Endothelial cell of hepatic sinusoid (primary cell): ENCODE measurements around the gene OR7C2.

Experiments
- in situ Hi-C: cut with HindIII; loops from 2 replicates; pipeline ENCODE4 v1.10.0; 2017; ENCODE audit warnings: low sequenced_read_pairs

OR7C2 gene

GRCh38 chr19:14978161-14978776 is 37.0 kb downstream of the OR7C2 start:
- in situ Hi-C loops = no loop called here

DNA sequence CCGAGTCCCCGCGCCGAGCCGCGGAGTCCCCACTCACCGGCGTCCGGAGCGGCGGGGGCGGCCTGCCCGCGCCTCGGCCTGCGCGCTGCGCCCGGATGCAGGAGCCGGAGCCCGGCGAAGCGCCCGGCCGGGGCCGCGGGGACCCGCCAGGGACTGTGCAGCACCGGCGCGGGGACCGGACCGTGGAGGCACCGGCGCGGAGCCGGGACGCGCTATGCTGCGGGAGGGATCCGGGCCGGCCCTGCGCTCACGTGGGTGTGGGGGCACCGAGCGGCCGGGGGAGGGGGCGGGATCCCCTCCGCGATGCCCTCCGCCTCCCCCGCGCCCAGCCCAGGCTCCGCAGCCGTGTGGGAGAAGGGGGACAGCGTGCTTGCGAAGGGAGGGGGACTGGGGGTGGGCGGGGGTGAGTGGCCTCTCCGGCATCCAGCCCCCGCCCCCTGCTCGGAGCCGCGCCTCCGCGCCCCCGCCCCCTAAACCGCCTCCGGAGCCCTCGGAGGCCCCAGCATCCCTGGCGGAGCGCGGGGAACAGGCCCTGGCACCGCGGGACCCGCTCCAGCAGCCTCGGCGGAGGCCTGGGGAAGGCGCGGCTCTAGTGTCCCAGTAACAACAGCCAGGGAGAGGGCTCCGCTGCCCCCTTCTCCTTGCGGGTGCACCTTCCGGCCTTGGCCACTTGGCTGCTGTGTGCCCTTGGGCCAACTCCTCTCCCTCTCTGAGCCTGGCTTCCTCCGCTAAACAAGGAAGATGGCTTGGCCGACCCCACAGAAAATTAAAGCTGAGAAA is 38.4 kb downstream of the OR7C2 start, which contains the start of gene SLC1A6:
SLC1A6 (minus strand) TSS at position 389 of the 780 bp plus-strand sequence. CDS start 6,954 bp downstream, outside the sequence.
- in situ Hi-C loops = no loop called here

GRCh38 chr19:14985133-14985532 is 43.8 kb downstream of the OR7C2 start:
- in situ Hi-C loops = no loop called here
